ENCODE results near the gene DGKI. TPM values are rescaled to one million over a fixed set of nuclear protein-coding genes. Genes with fewer than 3 reads are reported as not detected.
A peak's percentile ranks its signal among the peaks of the same experiment; 100 is the strongest.

The DGKI gene
- total and polyA plus RNA-seq, 11 donors: 0.36 to 4.6 (median 1.0) TPM

DNA sequence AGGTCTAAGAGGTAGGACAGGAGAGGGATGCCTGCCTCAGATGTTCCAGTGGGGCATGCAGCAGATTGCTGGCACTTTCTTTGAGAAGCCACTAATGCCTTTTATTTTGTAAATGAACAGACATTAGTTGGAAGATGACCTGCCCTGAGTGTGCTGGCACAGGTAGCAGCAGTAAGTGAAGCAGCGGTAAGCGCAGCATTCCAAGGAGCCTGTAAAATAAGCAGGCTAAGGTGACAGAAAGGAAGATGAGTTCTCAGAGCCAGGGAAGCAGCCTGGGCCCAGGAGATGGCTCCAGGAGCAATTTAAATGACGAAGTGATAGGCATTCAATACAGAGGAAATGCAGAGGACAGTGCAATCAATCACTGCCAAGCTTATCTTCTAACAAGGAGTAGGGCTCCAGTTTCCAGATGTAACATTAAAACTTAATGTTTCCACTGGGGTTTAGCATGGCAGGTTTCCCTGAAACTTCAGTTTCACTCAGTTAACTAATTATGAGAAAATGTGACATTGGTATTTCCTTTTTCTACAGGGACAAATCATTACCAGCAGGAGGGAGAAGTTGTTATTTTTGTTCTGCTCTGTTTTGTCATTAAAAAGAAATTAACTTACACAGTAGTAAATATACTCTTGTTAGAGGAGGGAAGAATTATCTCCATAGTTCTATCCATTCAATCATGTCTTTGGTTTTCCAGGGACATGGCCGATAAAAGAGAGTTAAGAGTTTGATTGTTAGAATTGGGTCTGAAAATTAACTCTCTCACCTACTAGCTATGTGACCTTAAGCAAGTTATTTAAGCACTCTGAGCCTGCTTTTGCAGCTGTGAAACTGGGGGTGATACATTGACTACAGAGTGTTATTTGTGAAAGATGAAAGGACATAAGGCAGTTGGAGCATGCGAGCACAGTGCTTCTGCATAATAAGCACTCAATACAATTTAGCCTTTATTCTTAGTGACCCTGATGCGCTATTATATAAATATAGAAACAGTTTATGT, 406.6 kb downstream of the DGKI start:
- ATAC-seq (no peak), DNase-seq (no peak)
- no peak for TF ChIP-seq POLR2A (IDR thresholded peaks at IDR 0.05)
- TF ChIP-seq, protein P1, sequence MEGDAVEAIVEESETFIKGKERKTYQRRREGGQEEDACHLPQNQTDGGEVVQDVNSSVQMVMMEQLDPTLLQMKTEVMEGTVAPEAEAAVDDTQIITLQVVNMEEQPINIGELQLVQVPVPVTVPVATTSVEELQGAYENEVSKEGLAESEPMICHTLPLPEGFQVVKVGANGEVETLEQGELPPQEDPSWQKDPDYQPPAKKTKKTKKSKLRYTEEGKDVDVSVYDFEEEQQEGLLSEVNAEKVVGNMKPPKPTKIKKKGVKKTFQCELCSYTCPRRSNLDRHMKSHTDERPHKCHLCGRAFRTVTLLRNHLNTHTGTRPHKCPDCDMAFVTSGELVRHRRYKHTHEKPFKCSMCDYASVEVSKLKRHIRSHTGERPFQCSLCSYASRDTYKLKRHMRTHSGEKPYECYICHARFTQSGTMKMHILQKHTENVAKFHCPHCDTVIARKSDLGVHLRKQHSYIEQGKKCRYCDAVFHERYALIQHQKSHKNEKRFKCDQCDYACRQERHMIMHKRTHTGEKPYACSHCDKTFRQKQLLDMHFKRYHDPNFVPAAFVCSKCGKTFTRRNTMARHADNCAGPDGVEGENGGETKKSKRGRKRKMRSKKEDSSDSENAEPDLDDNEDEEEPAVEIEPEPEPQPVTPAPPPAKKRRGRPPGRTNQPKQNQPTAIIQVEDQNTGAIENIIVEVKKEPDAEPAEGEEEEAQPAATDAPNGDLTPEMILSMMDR (IDR thresholded peaks at IDR 0.05): no peak
- Histone ChIP-seq H3K27ac (peak overlapping the region in 6 of 12 donors; percentile 6 to 49 (median 36)), H3K27me3 (no peaks in the 10 kb centered on the region), H3K4me3 (no peak overlapping the region), H3K36me3 (no peaks in the 10 kb centered on the region), H3K4me1 (peaks cover 0 to 17% (median 0%) of the 10 kb centered on the region in 12 donors), H3K9me3 (no peaks in the 10 kb centered on the region)
- 61 to 71% (median 64%) methylated on average over 6 of the region's 6 CpGs for WGBS, 4 donors
- intact Hi-C loops (cut with DNase I): loop anchor here in 1 of 10 donors (5.0 kb wide), 1 partner anchor 142 kb away; no protein-coding TSS in a partner anchor

DNA sequence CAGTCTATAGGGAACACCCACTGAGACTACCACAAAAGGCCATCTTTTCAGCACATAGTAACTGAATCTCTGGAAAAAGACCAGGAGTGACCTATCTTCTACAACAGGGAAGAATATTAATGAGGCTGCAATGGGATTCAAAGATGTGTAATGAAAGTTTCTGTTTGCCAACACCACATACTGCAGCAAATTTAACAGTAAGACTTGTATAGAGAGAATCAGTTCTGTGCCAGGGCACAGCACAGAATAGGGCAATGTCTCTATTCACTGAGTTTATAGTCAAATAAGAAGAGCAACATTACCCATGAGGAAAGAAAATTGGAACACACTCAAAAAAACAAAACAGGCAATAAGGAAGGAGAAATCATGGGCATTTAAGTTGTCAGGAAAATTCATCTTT, 411.8 kb downstream of the DGKI start:
- Histone ChIP-seq H3K27me3 (no peaks in the 10 kb centered on the region), H3K27ac (no peak overlapping the region), H3K9me3 (no peaks in the 10 kb centered on the region), H3K4me3 (no peak overlapping the region), H3K4me1 (peaks cover 0 to 5% (median 0%) of the 10 kb centered on the region in 12 donors), H3K36me3 (no peaks in the 10 kb centered on the region)
- no peak for DNase-seq
- no peak for ATAC-seq
- intact Hi-C loops (cut with DNase I): loop anchor here in 1 of 10 donors (5.0 kb wide), 1 partner anchor 147 kb away; no protein-coding TSS in a partner anchor
- TF ChIP-seq, protein P1 (IDR thresholded peaks at IDR 0.05): no peak
- TF ChIP-seq POLR2A (IDR thresholded peaks at IDR 0.05): no peak

DNA sequence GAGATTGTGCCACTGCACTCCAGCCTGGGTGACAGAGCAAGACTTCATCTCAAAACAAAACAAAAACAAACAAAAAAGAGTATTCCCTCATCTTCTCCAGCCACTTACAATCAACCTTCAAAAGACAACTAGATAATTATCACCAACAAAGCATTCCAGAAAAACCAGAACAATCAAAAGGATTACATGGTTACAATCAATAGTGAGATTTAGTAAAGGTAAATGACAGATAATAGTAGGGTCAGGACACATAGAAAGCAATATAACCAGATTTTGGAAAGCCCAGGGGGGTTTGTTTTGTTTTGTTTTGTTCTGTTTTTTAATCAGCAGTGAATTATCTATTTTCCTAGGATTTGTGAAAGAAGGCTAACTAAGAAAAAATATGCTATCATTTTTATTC, 412.2 kb downstream of the DGKI start:
- H3K27me3 ChIP-seq: no peaks in the 10 kb centered on the region
- intact Hi-C loops (cut with DNase I): no loop called here
- no peak for TF ChIP-seq POLR2A (IDR thresholded peaks at IDR 0.05)
- TF ChIP-seq, protein P1 (IDR thresholded peaks at IDR 0.05): no peak

DNA sequence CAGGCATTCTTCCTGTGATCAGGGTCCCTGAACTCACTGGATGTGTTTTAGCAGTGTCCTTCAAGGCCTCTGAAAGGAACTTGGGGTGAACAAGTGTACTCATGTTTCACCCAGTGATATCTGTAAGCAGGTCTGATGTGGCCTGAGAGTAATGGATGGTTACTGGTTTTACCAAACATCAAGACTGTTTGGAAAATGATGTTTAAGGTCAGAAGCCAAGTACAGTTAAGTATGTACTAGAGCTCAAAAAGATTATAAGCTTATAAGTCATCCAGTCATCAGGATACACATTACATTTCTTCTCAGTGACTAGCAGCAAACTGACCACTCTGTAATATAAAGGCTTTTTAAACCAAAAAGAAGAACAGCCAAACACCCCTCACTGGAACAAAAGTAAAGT, 423.5 kb downstream of the DGKI start:
- intact Hi-C loops (cut with DNase I): no loop called here
- Histone ChIP-seq H3K4me1 (peaks cover 0 to 6% (median 0%) of the 10 kb centered on the region in 12 donors), H3K27me3 (no peaks in the 10 kb centered on the region), H3K4me3 (no peak overlapping the region), H3K27ac (no peak overlapping the region), H3K9me3 (no peaks in the 10 kb centered on the region), H3K36me3 (no peaks in the 10 kb centered on the region)
- DNase-seq: no peak
- ATAC-seq: no peak
- no peak for TF ChIP-seq POLR2A (IDR thresholded peaks at IDR 0.05)
- TF ChIP-seq, protein P1 (IDR thresholded peaks at IDR 0.05): no peak

More for the DNA sequence above, 412.2 kb downstream of the DGKI start:
- no peak for ATAC-seq
- no peak overlapping the region for H3K27ac ChIP-seq
- no peaks in the 10 kb centered on the region for H3K36me3 ChIP-seq
- H3K9me3 ChIP-seq: no peaks in the 10 kb centered on the region
- H3K4me3 ChIP-seq: no peak overlapping the region
- no peak for DNase-seq
- peaks cover 0 to under 1% (median 0%) of the 10 kb centered on the region in 12 donors for H3K4me1 ChIP-seq
